DMS153 treated with DMSO at 0.1 percent for 48 hours (cell line): Measurements from ENCODE around the gene FBLN1.
"Not testable (repeated sequence)": the region's sequence is repeated elsewhere in the genome, so short reads cannot be mapped to it uniquely, and the experiment has no call there.

Source experiments
- DNase-seq: peaks from one replicate; lab custom pipeline; 2025; ENCODE audit not compliant: unreplicated experiment; lab: John Stamatoyannopoulos, UW

FBLN1 gene

DNA sequence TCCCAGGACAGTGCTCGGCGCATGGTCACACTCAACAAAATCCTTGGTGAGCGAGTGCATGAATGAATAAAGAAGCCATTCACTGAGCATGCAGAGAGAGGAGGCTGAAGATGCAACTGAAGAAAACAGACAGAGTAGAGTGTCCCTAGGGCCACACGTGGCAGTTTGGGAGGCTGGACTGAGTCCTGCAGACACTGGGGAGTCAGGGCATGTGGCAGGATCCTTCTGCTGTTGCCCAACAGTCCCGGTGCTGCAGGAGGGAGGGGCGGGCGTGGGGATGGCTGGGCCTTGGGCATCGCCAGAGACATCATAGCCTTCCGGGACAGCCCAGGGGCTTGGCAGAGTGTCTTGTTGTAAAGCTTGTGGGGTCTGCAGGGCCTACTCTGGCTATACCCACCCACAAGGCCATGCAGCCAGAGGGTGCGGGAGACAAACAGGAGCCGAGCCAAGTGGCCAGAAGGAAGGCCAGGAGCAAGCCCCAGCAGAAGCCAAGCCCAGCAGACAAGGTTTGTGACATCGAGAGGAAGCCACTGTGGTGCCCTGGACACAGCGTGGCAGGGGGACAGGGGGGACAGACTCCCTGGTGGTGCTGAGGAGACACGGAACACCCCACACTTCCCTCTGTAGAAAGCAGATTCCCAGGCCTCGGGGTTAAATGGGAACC is 26.7 kb upstream of the FBLN1 start:
- DNase-seq: no peak

DNA sequence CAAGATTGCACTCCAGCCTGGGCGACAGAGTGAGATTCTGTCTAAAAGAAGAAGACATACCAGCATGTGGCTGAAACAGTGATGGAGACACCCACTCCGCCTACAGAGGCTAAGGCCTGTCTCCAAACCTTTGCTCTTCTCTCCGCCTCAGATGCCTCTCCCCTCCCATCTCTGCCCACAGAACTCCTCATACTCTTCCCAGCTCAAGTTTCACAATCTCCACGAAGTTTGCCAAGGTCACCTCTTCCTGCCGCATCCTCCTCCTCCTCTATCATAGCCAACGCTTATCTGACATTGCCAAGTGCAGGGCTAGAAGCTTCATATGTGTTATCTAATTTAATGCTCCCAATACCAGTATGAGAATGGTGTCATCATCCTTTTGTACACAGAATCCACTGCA is 25.9 kb upstream of the FBLN1 start:
- no peak for DNase-seq

GRCh38 chr22:45477366-45478107 is 25.1 kb upstream of the FBLN1 start:
- DNase-seq: no peak

- no peak for DNase-seq
These were observed 24.4 kb upstream of the FBLN1 start for GRCh38 chr22:45478108-45478771.

GRCh38 chr22:45480717-45481116 is 22.0 kb upstream of the FBLN1 start:
- no peak for DNase-seq

DNA sequence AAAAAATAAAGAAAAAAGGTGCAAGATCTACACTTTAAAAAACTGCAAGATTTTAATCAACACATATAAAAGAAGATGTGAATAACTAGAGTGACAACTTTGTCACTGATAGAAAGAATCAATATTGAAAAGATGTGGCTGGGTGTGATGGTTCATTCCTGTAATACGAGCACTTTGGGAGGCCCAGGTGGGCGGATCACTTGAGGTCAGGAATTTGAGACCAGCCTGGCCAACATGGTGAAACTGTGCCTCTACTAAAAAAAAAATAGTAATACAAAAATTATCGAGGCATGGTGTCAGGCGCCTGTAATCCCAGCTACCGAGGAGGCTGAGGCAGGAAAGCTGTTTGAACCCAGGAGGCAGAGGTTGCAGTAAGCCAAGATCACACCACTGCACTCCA is 21.0 kb upstream of the FBLN1 start:
- DNase-seq: no peak

- no peak for DNase-seq
These were observed 20.5 kb upstream of the FBLN1 start for GRCh38 chr22:45482169-45482568.

DNA sequence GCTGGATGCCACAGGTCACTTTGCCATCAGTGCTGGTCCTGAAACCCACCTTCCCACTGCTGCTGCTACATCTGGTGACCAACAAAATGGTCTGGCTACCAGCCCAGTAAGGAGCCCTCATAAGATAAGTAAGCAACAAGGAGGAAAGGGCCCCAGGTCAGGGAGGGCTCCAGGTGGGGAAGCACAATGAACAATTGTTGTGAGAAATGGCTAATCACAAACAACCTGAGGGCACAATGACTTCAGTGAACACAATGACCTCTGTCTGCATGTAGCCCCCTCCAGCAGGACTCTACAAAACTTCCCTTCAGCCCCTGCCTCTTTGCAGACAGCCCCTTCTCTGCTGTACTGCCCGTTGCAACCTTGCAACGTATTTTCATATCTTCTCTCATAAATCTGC is 19.4 kb upstream of the FBLN1 start:
- DNase-seq: no peak

GRCh38 chr22:45483918-45484499 is 18.7 kb upstream of the FBLN1 start:
- DNase-seq: no peak

DNA sequence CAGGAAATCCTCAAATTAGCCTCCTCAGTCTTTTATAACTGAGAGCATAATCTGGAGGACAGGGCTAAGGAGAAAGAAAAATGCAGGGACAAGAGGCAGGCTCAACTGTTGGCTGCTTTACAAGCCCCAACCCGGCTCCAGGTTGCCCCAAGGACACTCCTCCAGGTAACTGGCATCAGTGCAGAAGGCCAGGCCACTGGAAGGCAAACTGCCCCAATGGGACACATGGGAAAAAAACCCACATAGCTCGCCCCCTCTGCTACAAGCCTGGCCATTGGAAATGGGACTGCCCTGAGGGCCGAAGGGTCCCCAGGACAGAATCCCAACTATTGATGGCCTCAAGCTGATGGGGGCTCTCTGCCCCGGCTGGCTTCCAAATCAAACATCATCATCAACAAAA is 17.9 kb upstream of the FBLN1 start:
- DNase-seq: no peak

DNA sequence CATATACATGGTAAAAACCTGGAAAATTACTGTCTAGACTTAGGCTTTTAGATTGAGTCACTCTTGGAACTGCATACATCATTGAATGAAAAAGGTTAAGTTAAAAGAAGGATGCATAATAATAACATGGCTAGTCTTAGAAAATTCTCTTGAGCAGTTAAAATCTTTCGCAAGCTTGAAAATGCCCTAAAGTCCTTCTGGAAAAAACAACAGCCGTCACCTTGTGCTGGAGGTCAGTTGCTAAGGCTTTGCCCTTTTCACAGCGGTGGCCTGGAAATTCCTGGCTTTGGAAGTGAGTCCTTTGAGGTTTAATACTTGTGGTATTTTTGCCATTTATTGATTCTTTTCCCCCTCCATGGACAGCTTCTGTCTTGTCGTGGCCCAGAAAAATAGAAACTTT is 17.4 kb upstream of the FBLN1 start:
- no peak for DNase-seq

DNA sequence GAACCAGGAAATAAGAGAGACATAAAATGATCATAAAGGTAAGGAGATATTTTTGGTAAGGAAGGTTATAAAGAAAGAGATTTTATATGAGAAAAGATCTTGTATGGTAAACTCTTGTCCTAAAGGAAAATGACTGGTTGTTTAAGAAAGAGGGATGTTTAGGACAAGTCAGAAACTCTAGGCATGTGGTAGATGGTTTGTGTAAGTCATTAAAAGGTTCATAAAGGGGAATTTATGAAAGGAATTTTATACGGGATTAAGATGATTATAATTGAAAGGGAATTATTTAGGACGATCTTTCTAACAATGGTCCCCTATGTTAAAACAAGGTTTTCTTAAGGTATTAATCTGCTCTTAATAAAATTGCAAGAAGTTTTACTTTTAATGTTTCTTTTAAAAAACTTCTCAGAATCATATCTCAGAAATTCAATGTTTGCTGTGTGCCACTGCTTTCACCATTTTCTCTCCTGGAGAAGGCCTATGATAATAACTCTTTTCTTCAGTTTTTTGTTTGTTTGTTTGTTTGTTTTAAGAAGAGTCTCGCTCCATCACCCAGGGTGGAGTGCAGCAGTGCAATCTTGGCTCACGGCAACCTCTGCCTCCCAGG is 13.8 kb upstream of the FBLN1 start:
- DNase-seq: no peak

DNA sequence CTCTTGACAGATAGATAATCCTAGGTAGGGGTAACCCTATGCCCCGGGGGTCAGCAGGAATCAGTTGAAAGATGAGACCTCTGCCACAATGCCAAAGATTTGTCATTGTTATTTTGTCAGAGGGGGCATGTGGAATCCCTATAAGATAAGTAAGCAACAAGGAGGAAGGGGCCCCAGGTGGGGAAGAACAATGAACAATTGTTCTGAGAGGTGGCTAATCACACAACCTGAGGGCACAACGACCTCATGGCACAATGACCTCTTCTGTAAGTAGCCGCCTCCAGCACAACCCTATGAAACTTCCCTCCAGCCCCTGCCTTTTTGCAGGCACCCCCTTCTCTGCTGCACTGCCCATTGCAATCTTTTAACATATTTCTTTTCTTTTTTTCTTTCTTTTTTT is 11.8 kb upstream of the FBLN1 start:
- DNase-seq: no peak

DNA sequence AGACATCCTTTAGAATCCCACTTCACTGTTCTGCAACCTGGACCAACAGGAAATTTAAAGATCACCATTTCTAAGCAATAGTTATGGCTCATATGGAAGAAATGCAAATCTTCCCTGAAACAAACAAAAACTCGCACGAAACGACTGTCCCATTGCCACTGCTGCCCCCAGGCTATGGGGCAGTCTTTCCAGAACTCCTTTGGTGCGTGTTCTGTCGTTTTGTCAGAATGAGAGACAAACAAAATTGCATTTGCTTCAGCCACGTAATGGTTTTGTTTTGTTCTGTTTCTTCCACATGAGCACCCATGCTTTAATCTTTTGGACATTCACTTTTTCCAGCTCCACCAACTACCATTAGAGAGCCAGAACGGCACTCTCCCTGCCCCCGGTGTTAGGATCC is 10.8 kb upstream of the FBLN1 start:
- DNase-seq: no peak

- DNase-seq: no peak
These were observed 9.4 kb upstream of the FBLN1 start for GRCh38 chr22:45493286-45493771.

- DNase-seq: not testable (repeated sequence)
These were observed 8.4 kb upstream of the FBLN1 start for GRCh38 chr22:45494306-45494705.

GRCh38 chr22:45495616-45496015 is 7.1 kb upstream of the FBLN1 start:
- DNase-seq: not testable (repeated sequence)

GRCh38 chr22:45496451-45496941 is 6.2 kb upstream of the FBLN1 start:
- no peak for DNase-seq

GRCh38 chr22:45497351-45498145 is 5.1 kb upstream of the FBLN1 start:
- DNase-seq: no peak

- DNase-seq: no peak
These were observed 2.9 kb upstream of the FBLN1 start for GRCh38 chr22:45499746-45500145.
